Activated CD4-positive, alpha-beta T cell treated with anti-CD3 and anti-CD28 coated beads for 4 hours (primary cell): ENCODE results near the gene TMEM39A.

Source experiments
- DNase-seq, 2 donors: peaks; one replicate each; pipeline ENCODE4 v3.0.0-alpha.2; 2020

Gene TMEM39A

GRCh38 chr3:119444590-119444989, 18.8 kb downstream of the TMEM39A start:
- DNase-seq: no peak

- DNase-seq: no peak
Measured at GRCh38 chr3:119443179-119443578, 20.2 kb downstream of the TMEM39A start.

GRCh38 chr3:119437691-119438258, 25.6 kb downstream of the TMEM39A start:
- DNase-seq: no peak

GRCh38 chr3:119436977-119437376, 26.4 kb downstream of the TMEM39A start:
- DNase-seq: no peak

- DNase-seq: no peak
Measured at GRCh38 chr3:119434703-119435102, 28.7 kb downstream of the TMEM39A start.

- no peak for DNase-seq
Measured at GRCh38 chr3:119433613-119434325, 29.6 kb downstream of the TMEM39A start.

GRCh38 chr3:119428538-119428937, 34.9 kb downstream of the TMEM39A start:
- DNase-seq: no peak

- no peak for DNase-seq
Measured at GRCh38 chr3:119427669-119428068, 35.7 kb downstream of the TMEM39A start.

- DNase-seq: no peak
Measured at GRCh38 chr3:119420196-119420595, 43.2 kb downstream of the TMEM39A start.

GRCh38 chr3:119418641-119419040, 44.8 kb downstream of the TMEM39A start:
- DNase-seq: no peak

GRCh38 chr3:119417771-119418512, 45.5 kb downstream of the TMEM39A start:
- no peak for DNase-seq

- no peak for DNase-seq
Measured at GRCh38 chr3:119416873-119417272, 46.5 kb downstream of the TMEM39A start.

- no peak for DNase-seq
Measured at GRCh38 chr3:119413603-119414280, 49.7 kb downstream of the TMEM39A start.

GRCh38 chr3:119409844-119410243, 53.6 kb downstream of the TMEM39A start:
- DNase-seq: no peak

GRCh38 chr3:119408243-119408950, 55.0 kb downstream of the TMEM39A start:
- DNase-seq: no peak

- DNase-seq: no peak
Measured at GRCh38 chr3:119405315-119405714, 58.1 kb downstream of the TMEM39A start.

- no peak for DNase-seq
Measured at GRCh38 chr3:119403201-119403600, 60.2 kb downstream of the TMEM39A start.

- DNase-seq: no peak
Measured at GRCh38 chr3:119402791-119403190, 60.6 kb downstream of the TMEM39A start.

GRCh38 chr3:119401503-119402440, 61.6 kb downstream of the TMEM39A start:
- no peak for DNase-seq

GRCh38 chr3:119401069-119401468, 62.3 kb downstream of the TMEM39A start:
- no peak for DNase-seq

- DNase-seq: no peak
Measured at GRCh38 chr3:119400466-119400865, 62.9 kb downstream of the TMEM39A start.

- DNase-seq: no peak
Measured at GRCh38 chr3:119396870-119397269, 66.5 kb downstream of the TMEM39A start.
